ENCODE data around the gene CCNI2.

Gene CCNI2

GRCh38 chr5:132788990-132789886 is 42.0 kb downstream of the CCNI2 start:
- no peak for TF ChIP-seq CTCF (IDR thresholded peaks at IDR 0.05; ENCODE audit: insufficient read depth, low read depth, low read length, missing control alignments)
- no peak for DNase-seq (ENCODE audit: low read depth)
- H3K4me3 ChIP-seq (ENCODE audit: low read length) = no peak overlapping the region

GRCh38 chr5:132790201-132790865 is 43.1 kb downstream of the CCNI2 start:
- TF ChIP-seq CTCF (IDR thresholded peaks at IDR 0.05; ENCODE audit: insufficient read depth, low read depth, low read length, missing control alignments) = no peak
- no peak overlapping the region for H3K4me3 ChIP-seq (ENCODE audit: low read length)
- no peak for DNase-seq (ENCODE audit: low read depth)

- TF ChIP-seq CTCF (IDR thresholded peaks at IDR 0.05; ENCODE audit: insufficient read depth, low read depth, low read length, missing control alignments) = no peak
- DNase-seq (ENCODE audit: low read depth) = no peak
Observed at GRCh38 chr5:132791026-132791425, 43.8 kb downstream of the CCNI2 start.

GRCh38 chr5:132797651-132798050 is 50.4 kb downstream of the CCNI2 start:
- no peak for TF ChIP-seq CTCF (IDR thresholded peaks at IDR 0.05; ENCODE audit: insufficient read depth, low read depth, low read length, missing control alignments)
- no peak overlapping the region for H3K4me3 ChIP-seq (ENCODE audit: low read length)
- no peak for DNase-seq (ENCODE audit: low read depth)

More at GRCh38 chr5:132791026-132791425, 43.8 kb downstream of the CCNI2 start:
- H3K4me3 ChIP-seq (ENCODE audit: low read length) = no peak overlapping the region

GRCh38 chr5:132799392-132799791 is 52.2 kb downstream of the CCNI2 start:
- no peak overlapping the region for H3K4me3 ChIP-seq (ENCODE audit: low read length)
- DNase-seq (ENCODE audit: low read depth) = peak; percentile 50
- no peak for TF ChIP-seq CTCF (IDR thresholded peaks at IDR 0.05; ENCODE audit: insufficient read depth, low read depth, low read length, missing control alignments)

- H3K4me3 ChIP-seq (ENCODE audit: low read length) = no peak overlapping the region
- DNase-seq (ENCODE audit: low read depth) = no peak
- no peak for TF ChIP-seq CTCF (IDR thresholded peaks at IDR 0.05; ENCODE audit: insufficient read depth, low read depth, low read length, missing control alignments)
Observed at GRCh38 chr5:132800545-132800944, 53.3 kb downstream of the CCNI2 start.
